ENCODE results near the gene ATP6AP1. TPM values are rescaled to one million over a fixed set of nuclear protein-coding genes. Genes with fewer than 3 reads are reported as not detected.
A peak's percentile ranks its signal among the peaks of the same experiment; 100 is the strongest.

Gene ATP6AP1
- total RNA-seq, 1 donor from 2014 or later, result 77.6 TPM

DNA sequence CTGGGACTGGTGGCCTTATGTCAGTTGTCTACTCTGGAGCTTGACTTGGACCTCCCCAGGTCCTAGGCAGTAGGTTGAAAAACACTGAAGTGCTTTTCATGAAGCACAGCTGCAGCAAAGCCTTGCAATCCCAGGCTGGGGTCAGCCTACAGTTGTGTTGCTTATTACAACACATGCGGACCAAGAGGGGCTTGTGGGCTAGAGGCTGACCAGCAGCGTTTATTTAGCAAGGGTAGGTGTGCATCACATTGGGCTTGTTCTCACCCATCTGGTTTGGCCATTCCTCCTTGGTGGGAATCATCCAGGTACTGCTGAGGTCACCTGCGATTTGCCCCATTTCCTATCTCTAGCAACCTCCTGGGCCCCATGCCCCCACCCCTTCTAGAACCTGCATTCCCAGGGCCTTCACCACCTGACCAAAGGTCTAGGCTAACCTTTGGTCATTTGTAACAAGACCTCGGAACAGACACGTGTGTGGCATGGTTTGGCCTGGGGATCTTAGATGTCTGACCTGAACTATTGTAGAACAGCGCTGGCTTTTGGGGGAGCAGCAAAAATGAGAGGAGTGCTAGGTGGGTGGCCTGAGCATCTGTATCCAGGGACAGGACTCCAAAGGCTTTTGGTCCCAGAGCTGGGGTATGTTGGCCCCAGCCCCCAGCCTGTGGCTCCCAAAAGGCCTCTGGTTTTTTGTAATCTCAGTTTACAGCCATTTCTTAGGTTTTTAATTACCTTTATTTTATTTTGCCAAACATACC is 27.3 kb upstream of the ATP6AP1 start:
- H3K27me3 Mint-ChIP-seq (ENCODE audit: low read depth), result no peaks in the 10 kb centered on the region
- H3K4me1 Mint-ChIP-seq, result peaks cover 11% of the 10 kb centered on the region
- DNase-seq (ENCODE audit: low spot score in 2 of 2, unreplicated experiment in 2 of 2), result no peak
- peak overlapping the region; percentile 6 for H3K27ac Mint-ChIP-seq
- peaks cover 19% of the 10 kb centered on the region for H3K36me3 Mint-ChIP-seq
- H3K9me3 Mint-ChIP-seq, result no peaks in the 10 kb centered on the region
- peak overlapping the region; percentile 34 for H3K4me3 Mint-ChIP-seq
- TF ChIP-seq, protein P1, sequence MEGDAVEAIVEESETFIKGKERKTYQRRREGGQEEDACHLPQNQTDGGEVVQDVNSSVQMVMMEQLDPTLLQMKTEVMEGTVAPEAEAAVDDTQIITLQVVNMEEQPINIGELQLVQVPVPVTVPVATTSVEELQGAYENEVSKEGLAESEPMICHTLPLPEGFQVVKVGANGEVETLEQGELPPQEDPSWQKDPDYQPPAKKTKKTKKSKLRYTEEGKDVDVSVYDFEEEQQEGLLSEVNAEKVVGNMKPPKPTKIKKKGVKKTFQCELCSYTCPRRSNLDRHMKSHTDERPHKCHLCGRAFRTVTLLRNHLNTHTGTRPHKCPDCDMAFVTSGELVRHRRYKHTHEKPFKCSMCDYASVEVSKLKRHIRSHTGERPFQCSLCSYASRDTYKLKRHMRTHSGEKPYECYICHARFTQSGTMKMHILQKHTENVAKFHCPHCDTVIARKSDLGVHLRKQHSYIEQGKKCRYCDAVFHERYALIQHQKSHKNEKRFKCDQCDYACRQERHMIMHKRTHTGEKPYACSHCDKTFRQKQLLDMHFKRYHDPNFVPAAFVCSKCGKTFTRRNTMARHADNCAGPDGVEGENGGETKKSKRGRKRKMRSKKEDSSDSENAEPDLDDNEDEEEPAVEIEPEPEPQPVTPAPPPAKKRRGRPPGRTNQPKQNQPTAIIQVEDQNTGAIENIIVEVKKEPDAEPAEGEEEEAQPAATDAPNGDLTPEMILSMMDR (IDR thresholded peaks at IDR 0.05; ENCODE audit: unreplicated experiment), result no peak

DNA sequence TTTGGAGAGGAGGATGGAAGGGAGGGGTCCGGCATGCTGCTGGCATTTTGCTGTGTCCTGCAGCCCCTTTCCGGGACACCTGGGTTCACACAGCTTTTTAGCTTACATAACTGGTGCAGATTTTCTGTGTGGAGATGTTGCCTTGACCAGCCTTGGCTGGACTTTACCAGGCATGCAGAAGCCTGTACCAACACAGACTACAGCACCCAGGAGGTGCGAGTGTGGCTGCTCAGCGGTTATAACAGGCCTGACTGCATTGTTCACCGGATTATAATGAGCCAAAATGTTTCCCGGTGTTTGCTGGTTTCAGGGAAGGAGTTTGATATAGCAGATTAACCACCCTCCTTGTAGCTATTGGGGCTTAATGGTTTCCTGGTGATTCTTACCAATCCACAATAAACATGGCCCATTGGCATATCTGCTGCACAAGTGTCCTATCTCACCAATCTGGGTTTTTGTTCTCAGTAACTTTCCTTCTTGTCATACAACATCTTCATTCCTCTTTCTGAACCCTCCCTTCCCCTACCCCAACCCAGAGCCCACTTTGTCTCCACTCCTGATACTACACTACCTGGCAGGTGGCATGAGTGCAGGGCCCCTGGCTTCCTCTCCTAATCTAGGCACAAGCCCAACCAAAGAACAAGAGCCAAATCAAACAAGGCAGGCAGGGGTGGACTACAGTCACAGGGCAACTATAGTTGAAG is 26.4 kb upstream of the ATP6AP1 start:
- Mint-ChIP-seq H3K4me3 (no peak overlapping the region), H3K27ac (no peak overlapping the region), H3K36me3 (peaks cover 20% of the 10 kb centered on the region), H3K27me3 (ENCODE audit: low read depth) (no peaks in the 10 kb centered on the region), H3K4me1 (peaks cover 11% of the 10 kb centered on the region), H3K9me3 (no peaks in the 10 kb centered on the region)
- TF ChIP-seq, protein P1 (IDR thresholded peaks at IDR 0.05; ENCODE audit: unreplicated experiment), result no peak
- DNase-seq (ENCODE audit: low spot score in 2 of 2, unreplicated experiment in 2 of 2), result no peak

DNA sequence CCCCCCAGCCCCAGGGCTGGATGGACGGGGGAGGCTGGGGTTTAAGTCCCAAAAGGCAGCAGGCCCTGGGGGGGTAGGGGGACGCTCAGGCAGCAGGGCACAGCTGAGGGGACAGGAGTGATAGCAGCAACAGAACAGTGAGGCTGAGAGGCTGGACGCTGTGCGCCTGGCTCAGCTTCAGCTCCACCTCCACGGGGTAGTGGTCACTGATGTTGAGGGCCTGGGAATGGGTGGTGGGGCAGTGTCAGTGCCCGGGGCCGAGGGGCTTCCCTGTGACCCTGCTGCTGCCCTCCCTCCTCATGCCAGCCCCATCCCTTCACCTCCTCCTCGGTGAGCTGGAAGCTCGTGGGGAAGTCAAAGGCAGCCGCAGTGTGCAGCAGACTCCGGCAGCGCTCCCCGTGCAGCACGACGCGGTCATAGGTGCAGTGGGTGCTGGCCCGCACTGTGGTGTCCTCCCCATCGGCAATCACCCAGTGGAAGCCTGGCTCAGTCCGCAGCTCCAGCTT is 25.8 kb upstream of the ATP6AP1 start:
- Mint-ChIP-seq H3K36me3 (peaks cover 20% of the 10 kb centered on the region), H3K27me3 (ENCODE audit: low read depth) (no peaks in the 10 kb centered on the region), H3K9me3 (no peaks in the 10 kb centered on the region), H3K4me3 (no peak overlapping the region), H3K4me1 (peaks cover 11% of the 10 kb centered on the region), H3K27ac (no peak overlapping the region)
- TF ChIP-seq, protein P1 (IDR thresholded peaks at IDR 0.05; ENCODE audit: unreplicated experiment), result no peak
- DNase-seq (ENCODE audit: low spot score in 2 of 2, unreplicated experiment in 2 of 2), result no peak

DNA sequence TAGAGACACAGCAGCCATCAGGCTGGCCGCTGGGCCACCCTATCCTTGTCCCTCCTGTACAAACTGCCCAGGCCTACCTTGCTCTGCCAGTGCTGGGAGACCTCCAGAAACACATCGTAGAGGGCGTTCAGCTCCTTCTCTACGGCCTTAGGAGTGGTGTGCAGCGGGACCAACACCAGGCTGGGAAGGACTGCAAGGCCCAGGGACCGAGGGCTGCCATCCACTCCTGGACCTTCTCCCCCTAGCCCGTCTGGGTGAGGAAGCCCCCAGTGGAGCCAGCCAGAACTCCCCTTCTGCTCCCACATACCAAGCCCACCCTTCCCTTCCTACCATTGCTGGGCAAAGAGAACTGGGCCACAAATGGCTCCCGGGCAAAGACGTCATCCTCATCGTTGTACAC is 25.3 kb upstream of the ATP6AP1 start:
- peaks cover 20% of the 10 kb centered on the region for H3K36me3 Mint-ChIP-seq
- no peaks in the 10 kb centered on the region for H3K9me3 Mint-ChIP-seq
- TF ChIP-seq, protein P1 (IDR thresholded peaks at IDR 0.05; ENCODE audit: unreplicated experiment), result no peak
- peaks cover 10% of the 10 kb centered on the region for H3K4me1 Mint-ChIP-seq
- no peak for DNase-seq (ENCODE audit: low spot score in 2 of 2, unreplicated experiment in 2 of 2)
- no peak overlapping the region for H3K4me3 Mint-ChIP-seq
- H3K27me3 Mint-ChIP-seq (ENCODE audit: low read depth), result no peaks in the 10 kb centered on the region
- H3K27ac Mint-ChIP-seq, result no peak overlapping the region

DNA sequence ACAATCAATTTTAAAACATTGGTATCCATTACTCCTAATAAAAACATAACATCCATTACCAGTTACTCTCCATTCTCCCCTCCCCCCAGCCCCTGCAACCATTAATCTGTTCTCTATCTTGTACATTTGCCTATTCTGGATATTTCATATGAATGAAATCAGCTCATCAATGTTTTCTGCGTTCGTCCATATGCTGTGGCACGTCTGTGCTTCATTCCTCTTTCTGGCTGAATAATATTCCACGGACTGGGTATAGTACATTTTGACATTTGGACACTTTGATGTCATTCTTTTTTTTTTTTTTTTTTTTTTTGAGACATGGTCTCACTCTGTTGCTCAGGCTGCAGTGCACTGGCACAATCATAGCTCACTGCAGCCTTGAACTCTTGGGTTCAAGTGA is 24.6 kb upstream of the ATP6AP1 start:
- Mint-ChIP-seq H3K4me3 (no peak overlapping the region), H3K4me1 (peaks cover 14% of the 10 kb centered on the region), H3K9me3 (no peaks in the 10 kb centered on the region), H3K27me3 (ENCODE audit: low read depth) (no peaks in the 10 kb centered on the region), H3K27ac (no peak overlapping the region), H3K36me3 (peaks cover 17% of the 10 kb centered on the region)
- TF ChIP-seq, protein P1 (IDR thresholded peaks at IDR 0.05; ENCODE audit: unreplicated experiment), result no peak
- no peak for DNase-seq (ENCODE audit: low spot score in 2 of 2, unreplicated experiment in 2 of 2)

Measured in mesothelial cell of epicardium (in vitro differentiated cells).